ENCODE measurements around the gene CACNA2D3. TPM values are rescaled to one million over a fixed set of nuclear protein-coding genes. Genes with fewer than 3 reads are reported as not detected.

CACNA2D3 gene
- total RNA-seq, 1 donor from 2014 or later = 0.29 TPM

DNA sequence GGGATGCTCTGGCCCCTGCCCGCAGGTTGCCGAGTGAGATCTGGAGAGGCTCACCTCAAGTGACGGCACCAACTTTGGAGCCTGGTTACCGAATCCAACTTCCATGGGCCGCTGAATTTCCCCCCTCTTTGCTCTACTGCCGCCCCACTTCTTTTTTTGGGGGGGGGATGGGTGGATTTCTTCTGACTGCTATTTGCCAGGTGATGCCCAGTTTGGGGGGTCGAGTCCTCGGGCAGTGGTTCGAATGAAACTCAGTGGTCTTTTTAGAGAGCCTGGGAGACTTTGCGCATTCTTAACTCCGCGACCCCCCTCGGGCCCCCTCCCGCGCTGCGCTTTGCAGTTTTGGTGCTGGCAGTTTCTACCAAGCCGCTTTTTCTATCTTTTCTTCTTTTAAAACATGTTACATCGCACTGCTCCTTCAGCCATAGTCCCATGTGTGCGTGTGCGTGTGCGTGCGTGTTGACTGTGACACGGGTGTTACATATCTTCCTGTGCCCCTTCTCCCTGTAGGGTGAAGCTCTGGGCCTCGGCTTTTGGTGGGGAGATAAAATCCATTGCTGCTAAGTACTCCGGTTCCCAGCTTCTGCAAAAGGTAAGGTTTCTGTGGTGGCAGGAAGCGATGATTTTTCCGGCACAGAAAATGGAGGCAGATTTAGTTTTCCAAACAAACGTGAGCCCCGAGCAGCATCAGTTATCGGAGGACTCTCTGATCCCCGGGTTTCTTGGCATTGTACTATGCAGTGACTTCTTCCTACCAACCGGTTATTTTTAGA lies 837 bp downstream of the CACNA2D3 start:
- H3K36me3 Mint-ChIP-seq (ENCODE audit: insufficient read depth) = no peaks in the 10 kb centered on the region
- TF ChIP-seq, protein P1, sequence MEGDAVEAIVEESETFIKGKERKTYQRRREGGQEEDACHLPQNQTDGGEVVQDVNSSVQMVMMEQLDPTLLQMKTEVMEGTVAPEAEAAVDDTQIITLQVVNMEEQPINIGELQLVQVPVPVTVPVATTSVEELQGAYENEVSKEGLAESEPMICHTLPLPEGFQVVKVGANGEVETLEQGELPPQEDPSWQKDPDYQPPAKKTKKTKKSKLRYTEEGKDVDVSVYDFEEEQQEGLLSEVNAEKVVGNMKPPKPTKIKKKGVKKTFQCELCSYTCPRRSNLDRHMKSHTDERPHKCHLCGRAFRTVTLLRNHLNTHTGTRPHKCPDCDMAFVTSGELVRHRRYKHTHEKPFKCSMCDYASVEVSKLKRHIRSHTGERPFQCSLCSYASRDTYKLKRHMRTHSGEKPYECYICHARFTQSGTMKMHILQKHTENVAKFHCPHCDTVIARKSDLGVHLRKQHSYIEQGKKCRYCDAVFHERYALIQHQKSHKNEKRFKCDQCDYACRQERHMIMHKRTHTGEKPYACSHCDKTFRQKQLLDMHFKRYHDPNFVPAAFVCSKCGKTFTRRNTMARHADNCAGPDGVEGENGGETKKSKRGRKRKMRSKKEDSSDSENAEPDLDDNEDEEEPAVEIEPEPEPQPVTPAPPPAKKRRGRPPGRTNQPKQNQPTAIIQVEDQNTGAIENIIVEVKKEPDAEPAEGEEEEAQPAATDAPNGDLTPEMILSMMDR (IDR thresholded peaks at IDR 0.05; ENCODE audit: unreplicated experiment) = no peak
- H3K4me1 Mint-ChIP-seq (ENCODE audit: low read depth) = peaks cover 5% of the 10 kb centered on the region
- no peak for DNase-seq (ENCODE audit: low spot score, unreplicated experiment)
- H3K27ac Mint-ChIP-seq = no peak overlapping the region
- no peaks in the 10 kb centered on the region for H3K9me3 Mint-ChIP-seq (ENCODE audit: low read depth)
- peak overlapping the region; percentile 56 for H3K4me3 Mint-ChIP-seq (ENCODE audit: low read depth)
- H3K27me3 Mint-ChIP-seq = peaks cover 81% of the 10 kb centered on the region

GRCh38 chr3:54123776-54124196 lies 1.4 kb downstream of the CACNA2D3 start:
- no peak for DNase-seq (ENCODE audit: low spot score, unreplicated experiment)
- no peaks in the 10 kb centered on the region for H3K36me3 Mint-ChIP-seq (ENCODE audit: insufficient read depth)
- TF ChIP-seq, protein P1 (IDR thresholded peaks at IDR 0.05; ENCODE audit: unreplicated experiment) = no peak
- H3K27ac Mint-ChIP-seq = no peak overlapping the region
- H3K4me3 Mint-ChIP-seq (ENCODE audit: low read depth) = peak overlapping the region; percentile 56
- peaks cover 5% of the 10 kb centered on the region for H3K4me1 Mint-ChIP-seq (ENCODE audit: low read depth)
- peaks cover 80% of the 10 kb centered on the region for H3K27me3 Mint-ChIP-seq
- H3K9me3 Mint-ChIP-seq (ENCODE audit: low read depth) = no peaks in the 10 kb centered on the region

DNA sequence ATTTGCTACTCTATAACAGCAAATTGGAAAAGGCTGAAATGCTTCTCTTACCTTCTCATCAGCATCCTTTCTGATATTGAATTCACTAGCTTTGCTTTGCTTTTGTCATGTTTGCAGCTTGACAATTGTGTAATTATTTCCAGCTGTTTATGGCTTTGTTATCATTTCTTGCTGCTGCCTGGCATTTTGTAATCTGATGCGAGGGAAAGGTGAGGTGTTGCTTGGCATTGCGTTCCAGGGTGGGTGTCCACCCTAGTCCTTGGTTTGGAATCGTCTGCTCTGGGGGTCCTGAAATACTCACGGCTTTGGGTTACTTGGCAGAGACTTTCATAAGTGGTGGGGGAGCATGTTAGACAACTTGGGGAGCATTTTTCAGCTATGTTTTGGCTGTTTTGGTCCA lies 2.9 kb downstream of the CACNA2D3 start:
- H3K36me3 Mint-ChIP-seq (ENCODE audit: insufficient read depth) = no peaks in the 10 kb centered on the region
- H3K27me3 Mint-ChIP-seq = peaks cover 77% of the 10 kb centered on the region
- no peaks in the 10 kb centered on the region for H3K9me3 Mint-ChIP-seq (ENCODE audit: low read depth)
- H3K4me3 Mint-ChIP-seq (ENCODE audit: low read depth) = no peak overlapping the region
- H3K27ac Mint-ChIP-seq = no peak overlapping the region
- TF ChIP-seq, protein P1 (IDR thresholded peaks at IDR 0.05; ENCODE audit: unreplicated experiment) = no peak
- H3K4me1 Mint-ChIP-seq (ENCODE audit: low read depth) = peaks cover 5% of the 10 kb centered on the region
- DNase-seq (ENCODE audit: low spot score, unreplicated experiment) = no peak

DNA sequence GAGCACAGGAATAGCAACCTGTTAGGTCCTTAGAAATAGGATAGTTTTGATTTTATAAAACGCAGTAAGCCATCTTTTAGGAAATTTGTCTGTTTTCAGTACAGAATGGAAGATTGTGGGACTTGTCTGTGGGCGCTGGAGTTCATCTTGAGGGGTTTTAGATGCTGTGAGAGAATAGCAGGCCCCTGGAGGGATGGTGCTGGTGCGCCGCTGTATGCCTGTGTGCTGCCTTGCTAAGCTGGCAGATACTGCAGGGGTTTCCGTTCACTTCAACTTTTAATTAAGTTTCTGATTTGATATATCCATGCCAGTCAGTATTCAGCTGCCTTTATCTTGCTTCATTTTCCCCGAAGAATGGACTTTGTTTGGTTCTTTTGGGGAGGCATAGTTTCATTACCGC lies 4.2 kb downstream of the CACNA2D3 start:
- DNase-seq (ENCODE audit: low spot score, unreplicated experiment) = no peak
- no peak overlapping the region for H3K27ac Mint-ChIP-seq
- no peaks in the 10 kb centered on the region for H3K36me3 Mint-ChIP-seq (ENCODE audit: insufficient read depth)
- no peak overlapping the region for H3K4me3 Mint-ChIP-seq (ENCODE audit: low read depth)
- TF ChIP-seq, protein P1 (IDR thresholded peaks at IDR 0.05; ENCODE audit: unreplicated experiment) = no peak
- H3K27me3 Mint-ChIP-seq = peaks cover 78% of the 10 kb centered on the region
- H3K9me3 Mint-ChIP-seq (ENCODE audit: low read depth) = no peaks in the 10 kb centered on the region
- peaks cover 3% of the 10 kb centered on the region for H3K4me1 Mint-ChIP-seq (ENCODE audit: low read depth)

DNA sequence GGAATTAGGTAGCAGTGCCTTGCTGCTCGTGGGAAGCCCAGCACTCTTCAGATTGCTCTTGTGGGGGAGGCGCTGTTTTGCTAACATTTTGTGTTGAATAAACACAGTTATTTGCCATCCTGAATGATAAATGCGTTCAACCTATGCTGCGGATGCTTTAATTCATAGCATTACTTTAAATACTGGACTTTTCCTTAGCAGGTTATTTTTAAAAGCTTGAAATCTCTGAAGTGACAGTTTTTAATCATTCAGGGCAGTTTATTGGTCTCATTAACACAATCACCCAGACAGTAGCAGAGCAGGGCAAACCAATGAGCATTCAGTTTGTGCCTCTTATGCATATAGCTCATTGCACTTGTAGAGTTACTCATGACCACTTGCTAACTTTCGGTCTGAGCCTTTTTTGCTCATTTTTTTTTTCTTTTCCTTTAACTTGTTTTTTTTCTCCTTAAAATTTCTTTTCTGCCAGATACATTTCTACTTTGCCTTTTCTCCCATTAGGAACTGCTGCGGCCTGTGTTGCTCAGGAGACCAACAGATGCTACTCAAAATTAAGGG lies 5.2 kb downstream of the CACNA2D3 start:
- H3K36me3 Mint-ChIP-seq (ENCODE audit: insufficient read depth) = no peaks in the 10 kb centered on the region
- H3K4me1 Mint-ChIP-seq (ENCODE audit: low read depth) = peaks cover 3% of the 10 kb centered on the region
- H3K27ac Mint-ChIP-seq = no peak overlapping the region
- DNase-seq (ENCODE audit: low spot score, unreplicated experiment) = no peak
- TF ChIP-seq, protein P1 (IDR thresholded peaks at IDR 0.05; ENCODE audit: unreplicated experiment) = no peak
- no peaks in the 10 kb centered on the region for H3K9me3 Mint-ChIP-seq (ENCODE audit: low read depth)
- no peak overlapping the region for H3K4me3 Mint-ChIP-seq (ENCODE audit: low read depth)
- peaks cover 87% of the 10 kb centered on the region for H3K27me3 Mint-ChIP-seq
